HG03039 (cell line): ENCODE results near the gene EFR3B.
"Not testable (repeated sequence)": the region's sequence is repeated elsewhere in the genome, so short reads cannot be mapped to it uniquely, and the experiment has no call there.

Source experiments
- ATAC-seq: cut with Tn5 transposase; IDR thresholded peaks from one replicate; pipeline ENCODE4 v1.9.1; 2021; ENCODE audit warnings: mild to moderate bottlenecking, moderate library complexity; ENCODE audit not compliant: unreplicated experiment

The EFR3B gene

DNA sequence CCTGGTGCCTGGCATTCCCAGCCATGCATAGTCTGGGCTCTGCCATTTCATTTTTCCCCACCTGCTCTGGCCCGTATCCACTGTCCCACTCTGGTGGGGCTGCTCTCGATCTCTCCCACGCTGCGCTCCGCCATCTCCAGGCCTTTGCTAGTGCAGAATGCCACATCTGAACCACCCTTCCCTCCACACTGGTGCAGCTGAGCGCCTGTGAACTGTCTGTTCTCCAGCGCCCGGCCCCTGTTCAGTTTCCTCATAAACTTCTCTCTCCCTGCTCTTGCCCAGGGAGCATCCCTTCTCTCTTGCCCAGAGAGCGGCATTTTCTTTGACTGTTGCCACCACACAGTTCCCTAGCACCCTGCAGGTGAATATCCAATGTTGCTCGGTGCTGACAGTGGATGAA is 105.0 kb downstream of the EFR3B start:
- ATAC-seq = no peak

- ATAC-seq = no peak
Observed at GRCh38 chr2:25149646-25150045, 107.8 kb downstream of the EFR3B start.

DNA sequence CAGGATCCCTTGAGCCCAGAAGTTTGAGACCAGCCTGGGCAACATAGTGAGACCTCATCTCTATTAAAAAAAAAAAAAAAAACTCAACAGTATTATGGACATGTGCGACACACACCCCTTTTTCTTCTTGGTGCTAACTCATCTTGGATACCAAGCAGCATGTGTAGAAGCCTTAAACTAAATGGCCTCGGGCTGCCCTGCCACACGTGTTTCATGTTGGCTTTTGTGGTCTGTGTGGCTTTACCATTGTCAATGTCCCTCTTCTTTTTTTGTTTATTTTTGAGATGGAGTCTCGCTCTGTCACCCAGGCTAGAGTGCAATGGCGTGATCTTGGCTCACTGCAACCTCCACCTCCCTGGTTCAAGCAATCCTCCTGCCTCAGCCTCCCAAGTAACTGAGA is 109.1 kb downstream of the EFR3B start:
- ATAC-seq = not testable (repeated sequence)

- no peak for ATAC-seq
Observed at GRCh38 chr2:25151718-25152117, 109.8 kb downstream of the EFR3B start.

DNA sequence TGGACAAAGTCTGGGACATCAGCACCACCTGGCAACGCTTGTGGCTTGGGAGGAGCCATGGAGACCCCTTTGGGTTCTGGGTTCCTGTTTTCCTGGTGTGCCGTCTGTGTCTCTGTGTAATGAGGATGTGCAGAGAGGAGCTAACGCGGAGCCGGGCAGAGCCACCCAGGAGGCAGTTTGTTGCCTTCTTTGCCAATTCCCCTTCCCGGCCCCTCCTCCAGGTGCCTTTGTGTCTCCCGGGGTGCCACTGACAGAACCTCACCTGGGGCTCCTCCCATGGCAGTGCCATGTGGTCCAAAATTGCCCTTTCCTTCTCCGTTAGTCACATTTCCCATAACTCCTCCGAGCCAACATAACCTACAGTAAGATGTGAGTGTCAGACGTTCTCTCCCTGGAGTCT is 113.5 kb downstream of the EFR3B start:
- ATAC-seq = no peak

GRCh38 chr2:25158096-25158852 is 116.4 kb downstream of the EFR3B start:
- ATAC-seq = no peak

- ATAC-seq = no peak
Observed at GRCh38 chr2:25159949-25160348, 118.1 kb downstream of the EFR3B start.

- ATAC-seq = no peak
Observed at GRCh38 chr2:25160376-25160775, 118.5 kb downstream of the EFR3B start.

- no peak for ATAC-seq
Observed at GRCh38 chr2:25161055-25161781, 119.3 kb downstream of the EFR3B start.

GRCh38 chr2:25162061-25162460 is 120.2 kb downstream of the EFR3B start:
- ATAC-seq = not testable (repeated sequence)

DNA sequence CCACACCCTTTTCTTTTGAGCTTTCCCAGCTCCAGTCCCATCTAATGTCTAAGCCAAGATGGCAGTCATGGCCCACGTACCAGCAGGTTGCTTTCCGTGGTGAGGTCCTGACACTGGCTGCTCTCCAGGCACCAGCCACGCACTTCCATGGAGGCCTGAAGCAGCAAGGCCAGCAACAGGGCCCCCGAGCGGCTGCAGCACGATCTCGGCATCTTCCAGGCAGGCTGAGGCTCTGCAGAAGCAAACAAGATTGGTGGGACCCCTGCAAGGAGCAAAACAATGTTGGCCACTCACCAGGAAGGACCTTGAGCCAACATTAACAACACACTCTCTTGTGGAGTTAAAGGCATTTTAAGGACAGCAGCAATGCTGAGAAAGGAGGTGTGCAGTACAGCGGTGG is 122.7 kb downstream of the EFR3B start:
- ATAC-seq = no peak

DNA sequence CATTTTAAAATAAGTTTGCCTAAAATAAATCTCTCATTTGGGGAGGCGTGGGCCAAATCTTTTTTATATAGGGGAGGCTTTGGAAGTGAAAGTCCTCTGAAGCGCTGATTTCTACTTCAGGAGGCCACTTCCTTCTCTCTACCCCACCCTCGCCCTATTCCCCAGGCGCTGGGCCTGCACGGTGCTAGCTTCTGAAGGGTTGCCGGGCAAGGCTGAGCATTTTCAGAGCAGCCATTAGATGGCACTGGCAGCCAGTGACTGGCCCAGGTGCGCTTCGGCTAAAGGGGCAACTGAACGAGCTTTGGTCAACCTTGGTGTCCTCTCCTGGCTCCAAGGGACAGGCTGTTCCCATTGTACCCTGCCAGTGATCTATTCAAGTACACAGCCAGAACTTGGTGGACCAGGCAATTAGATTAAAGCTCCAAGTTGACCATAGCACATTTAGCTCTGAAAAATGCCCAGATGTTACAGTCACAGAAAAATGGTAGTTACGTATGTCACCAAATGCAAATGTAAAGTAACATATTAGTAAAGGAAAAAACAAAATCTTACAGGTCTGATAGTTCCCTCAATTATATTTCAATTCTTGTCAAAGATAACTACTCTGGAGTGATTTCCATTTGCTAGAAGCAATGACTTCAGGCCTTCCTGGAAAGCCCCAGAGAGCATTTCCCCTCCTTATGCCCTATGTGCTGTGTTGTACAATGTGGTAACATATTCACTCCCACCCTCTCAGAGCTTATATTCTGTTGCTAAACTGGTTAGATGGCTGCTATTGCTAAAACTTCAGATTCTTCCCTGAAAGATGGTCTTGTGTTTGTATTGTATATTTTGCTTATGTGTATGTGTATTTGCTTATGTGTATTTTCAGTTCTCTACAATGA is 124.4 kb downstream of the EFR3B start:
- ATAC-seq = peak; percentile 52

DNA sequence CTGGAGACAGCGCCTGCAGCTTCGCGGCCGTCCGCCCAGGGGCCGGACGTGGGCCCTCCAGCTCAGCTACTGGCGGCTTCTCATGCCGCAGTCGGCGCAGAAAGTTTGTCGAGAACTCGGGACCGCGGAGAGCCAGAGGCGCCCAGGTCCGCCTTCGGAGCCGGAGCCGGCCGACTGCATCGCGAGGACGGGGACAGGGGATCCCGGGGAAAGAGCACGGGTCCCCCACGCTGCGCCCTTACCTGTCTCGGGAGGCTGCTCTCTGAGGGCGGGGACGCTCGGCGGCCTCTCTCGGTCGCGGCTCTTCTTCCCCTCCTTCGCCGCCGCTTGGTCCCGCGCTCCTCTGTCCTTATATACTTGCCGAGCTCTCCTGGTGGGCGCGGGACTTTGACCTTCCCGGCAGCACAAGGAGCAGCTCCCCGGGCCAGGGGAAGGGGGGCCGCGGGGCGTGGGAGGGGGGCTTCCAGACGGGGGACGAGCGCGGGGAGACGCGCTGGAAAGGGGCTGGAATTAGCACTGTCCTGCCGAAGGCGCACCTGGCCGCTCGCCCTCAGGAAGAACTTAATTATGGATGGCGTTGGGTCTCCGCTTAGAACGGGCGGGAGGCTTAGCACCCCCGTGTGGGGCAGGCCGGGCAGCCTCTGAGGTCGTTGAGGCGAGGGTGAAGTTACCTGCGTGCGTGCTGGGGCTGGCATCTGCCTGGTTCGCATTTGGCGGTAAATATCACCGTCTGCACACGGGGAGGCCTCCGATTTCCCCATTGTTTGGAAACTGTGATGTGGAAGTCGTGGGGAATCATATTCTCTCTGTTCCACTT is 126.6 kb downstream of the EFR3B start, which contains the start of gene POMC:
Gene POMC, minus strand, starts transcription at position 325 of the 817 bp plus-strand sequence. CDS start 3,808 bp downstream, outside the sequence.
- ATAC-seq = no peak

GRCh38 chr2:25169073-25169470 is 127.2 kb downstream of the EFR3B start:
- no peak for ATAC-seq

- no peak for ATAC-seq
Observed at GRCh38 chr2:25170888-25171287, 129.0 kb downstream of the EFR3B start.

- ATAC-seq = no peak
Observed at GRCh38 chr2:25173719-25174118, 131.8 kb downstream of the EFR3B start.

DNA sequence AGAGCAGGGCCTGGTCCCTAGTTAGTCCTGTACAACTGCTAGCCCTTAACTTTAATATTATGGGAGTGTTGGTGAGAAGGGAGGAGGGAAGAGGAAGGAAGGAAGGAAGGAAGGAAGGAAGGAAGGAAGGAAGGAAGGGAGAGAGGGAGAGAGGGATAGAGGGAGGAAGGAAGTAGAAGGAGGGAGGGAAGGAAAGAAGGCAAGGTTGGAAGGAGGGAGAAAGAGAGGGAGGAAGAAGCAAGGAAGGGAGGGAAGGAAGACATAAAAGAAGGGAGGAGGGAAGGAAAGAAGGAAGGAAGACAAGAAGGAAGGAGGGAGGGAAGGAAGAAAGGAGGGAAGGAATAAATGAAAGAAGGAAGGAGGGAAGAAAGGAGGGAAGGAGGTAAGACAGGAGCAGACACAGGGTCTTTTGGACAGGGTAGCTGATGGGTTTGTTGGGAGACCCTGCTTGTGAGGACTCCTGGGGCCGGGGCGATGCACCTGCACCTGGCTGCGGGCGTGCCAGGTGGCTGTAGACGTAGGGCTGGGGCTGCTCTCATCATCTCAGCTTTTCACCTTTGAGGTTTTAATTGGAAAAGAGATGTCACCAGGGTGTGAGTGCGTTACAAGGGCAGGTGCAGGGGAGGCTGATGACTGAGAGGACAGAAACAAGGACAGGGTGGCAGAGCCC is 132.5 kb downstream of the EFR3B start:
- no peak for ATAC-seq

GRCh38 chr2:25176138-25176537 is 134.3 kb downstream of the EFR3B start:
- no peak for ATAC-seq

DNA sequence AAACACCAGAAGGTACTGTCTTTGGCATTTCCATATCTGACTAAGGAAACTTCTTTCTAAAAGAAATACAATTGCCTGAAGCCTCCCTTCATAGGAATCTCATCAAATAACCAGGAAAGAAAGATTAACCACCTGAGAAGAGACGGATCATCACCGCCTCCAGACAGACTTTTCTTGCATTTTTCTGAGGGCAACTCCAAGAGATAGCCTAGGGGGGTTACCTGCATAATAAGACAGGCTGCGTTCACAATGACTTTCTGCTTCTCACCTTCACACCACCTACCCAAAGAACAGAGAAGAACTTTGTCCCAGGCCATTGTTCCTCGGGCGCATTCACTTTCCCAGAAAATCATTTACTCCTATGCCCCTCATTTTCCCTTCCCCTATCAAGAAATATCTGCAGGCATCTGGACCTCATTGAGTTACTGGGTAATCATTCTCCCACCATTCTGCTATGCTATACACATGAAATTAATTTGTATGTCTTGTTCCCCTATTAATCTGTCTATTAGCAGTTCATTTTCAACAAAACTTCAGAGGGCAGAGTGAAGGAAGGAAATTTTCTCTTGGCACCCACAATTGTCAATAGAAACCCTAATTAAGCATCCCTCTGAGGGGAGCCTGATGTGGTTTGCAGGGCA is 134.8 kb downstream of the EFR3B start:
- ATAC-seq = no peak
